NB4 (cell line): ENCODE data around the gene CST2.
"Not testable (repeated sequence)": the region's sequence is repeated elsewhere in the genome, so short reads cannot be mapped to it uniquely, and the experiment has no call there.

Source experiments
- MYC ChIP-seq: IDR thresholded peaks from 2 replicates; pipeline ENCODE4 v1.6.1; 2011; ENCODE audit warnings: low read depth, low read length
- POLR2A ChIP-seq: IDR thresholded peaks from 2 replicates; pipeline ENCODE4 v1.6.1; 2011; ENCODE audit warnings: mild to moderate bottlenecking; ENCODE audit not compliant: insufficient read length; ENCODE audit errors: extremely low read depth
- TF ChIP-seq, protein P1 (sequence below): IDR thresholded peaks from one replicate; pipeline ENCODE4 v1.5.1; 2012; ENCODE audit warnings: low read depth, low read length
- TF ChIP-seq, protein P2 (sequence below): IDR thresholded peaks from 2 replicates; pipeline ENCODE4 v1.6.1; 2011; ENCODE audit warnings: low read depth, low read length

DNA sequence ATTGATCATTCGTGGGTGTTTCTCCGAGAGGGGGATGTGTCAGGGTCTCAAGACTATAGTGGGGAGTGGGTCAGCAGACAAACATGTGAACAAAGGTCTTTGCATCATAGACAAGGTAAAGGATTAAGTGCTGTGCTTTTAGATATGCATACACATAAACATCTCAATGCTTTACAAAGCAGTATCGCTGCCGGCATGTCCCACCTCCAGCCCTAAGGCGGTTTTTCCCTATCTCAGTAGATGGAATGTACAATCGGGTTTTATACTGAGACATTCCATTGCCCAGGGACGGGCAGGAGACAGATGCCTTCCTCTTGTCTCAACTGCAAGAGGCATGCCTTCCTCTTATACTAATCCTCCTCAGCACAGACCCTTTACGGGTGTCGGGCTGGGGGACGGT lies 34.2 kb upstream of the CST2 start:
- TF ChIP-seq, protein P1, sequence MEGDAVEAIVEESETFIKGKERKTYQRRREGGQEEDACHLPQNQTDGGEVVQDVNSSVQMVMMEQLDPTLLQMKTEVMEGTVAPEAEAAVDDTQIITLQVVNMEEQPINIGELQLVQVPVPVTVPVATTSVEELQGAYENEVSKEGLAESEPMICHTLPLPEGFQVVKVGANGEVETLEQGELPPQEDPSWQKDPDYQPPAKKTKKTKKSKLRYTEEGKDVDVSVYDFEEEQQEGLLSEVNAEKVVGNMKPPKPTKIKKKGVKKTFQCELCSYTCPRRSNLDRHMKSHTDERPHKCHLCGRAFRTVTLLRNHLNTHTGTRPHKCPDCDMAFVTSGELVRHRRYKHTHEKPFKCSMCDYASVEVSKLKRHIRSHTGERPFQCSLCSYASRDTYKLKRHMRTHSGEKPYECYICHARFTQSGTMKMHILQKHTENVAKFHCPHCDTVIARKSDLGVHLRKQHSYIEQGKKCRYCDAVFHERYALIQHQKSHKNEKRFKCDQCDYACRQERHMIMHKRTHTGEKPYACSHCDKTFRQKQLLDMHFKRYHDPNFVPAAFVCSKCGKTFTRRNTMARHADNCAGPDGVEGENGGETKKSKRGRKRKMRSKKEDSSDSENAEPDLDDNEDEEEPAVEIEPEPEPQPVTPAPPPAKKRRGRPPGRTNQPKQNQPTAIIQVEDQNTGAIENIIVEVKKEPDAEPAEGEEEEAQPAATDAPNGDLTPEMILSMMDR: not testable (repeated sequence)
- TF ChIP-seq, protein P2, sequence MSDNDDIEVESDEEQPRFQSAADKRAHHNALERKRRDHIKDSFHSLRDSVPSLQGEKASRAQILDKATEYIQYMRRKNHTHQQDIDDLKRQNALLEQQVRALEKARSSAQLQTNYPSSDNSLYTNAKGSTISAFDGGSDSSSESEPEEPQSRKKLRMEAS: not testable (repeated sequence)
- not testable (repeated sequence) for TF ChIP-seq POLR2A, MYC
